Middle frontal gyrus (tissue), 1 donor: Measurements from ENCODE around the gene ERICH6.

ENCODE experiments used
- DNase-seq: peaks from one replicate; pipeline ENCODE4 v3.0.0-alpha.2; 2015; ENCODE audit warnings: low spot score; ENCODE audit errors: extremely low spot score

ERICH6 gene

DNA sequence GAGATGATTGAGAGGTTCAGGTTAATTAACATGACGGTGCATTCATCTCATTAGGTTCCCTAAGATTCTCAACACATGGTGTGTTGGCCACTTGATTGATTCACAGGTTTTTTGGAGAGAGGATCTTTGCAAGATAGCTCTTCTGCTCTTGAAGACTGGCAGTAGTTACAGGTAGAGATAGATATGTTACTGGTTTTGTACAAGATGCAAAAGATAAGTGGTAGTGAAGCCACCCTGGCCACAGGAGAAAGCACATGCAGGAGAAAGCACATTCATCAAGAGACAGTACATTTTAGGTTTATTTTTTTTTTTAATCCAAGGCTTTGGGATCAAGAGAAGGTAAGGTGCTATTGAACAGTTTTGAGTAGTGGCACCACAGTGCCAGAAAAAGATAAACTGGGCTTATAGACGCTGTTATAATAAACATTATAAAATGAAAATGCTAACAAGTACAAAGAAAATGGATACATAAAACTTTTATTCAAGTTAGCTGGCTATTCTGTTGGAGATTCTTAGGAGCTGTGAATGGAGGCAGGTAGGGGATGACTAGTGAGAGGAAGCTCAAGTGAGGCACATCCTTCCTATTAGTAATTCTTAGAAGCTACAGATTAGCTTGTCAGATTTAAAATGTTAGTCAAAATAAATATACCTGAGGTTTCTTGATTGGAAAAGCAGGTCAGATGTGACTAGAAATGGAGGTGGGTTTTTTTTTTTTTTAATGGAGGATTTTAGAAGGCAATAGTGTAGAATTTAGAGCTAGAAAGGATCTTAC is 89.8 kb downstream of the ERICH6 start:
- DNase-seq, result no peak

- no peak for DNase-seq
These were observed 90.7 kb downstream of the ERICH6 start for GRCh38 chr3:150613034-150613433.

DNA sequence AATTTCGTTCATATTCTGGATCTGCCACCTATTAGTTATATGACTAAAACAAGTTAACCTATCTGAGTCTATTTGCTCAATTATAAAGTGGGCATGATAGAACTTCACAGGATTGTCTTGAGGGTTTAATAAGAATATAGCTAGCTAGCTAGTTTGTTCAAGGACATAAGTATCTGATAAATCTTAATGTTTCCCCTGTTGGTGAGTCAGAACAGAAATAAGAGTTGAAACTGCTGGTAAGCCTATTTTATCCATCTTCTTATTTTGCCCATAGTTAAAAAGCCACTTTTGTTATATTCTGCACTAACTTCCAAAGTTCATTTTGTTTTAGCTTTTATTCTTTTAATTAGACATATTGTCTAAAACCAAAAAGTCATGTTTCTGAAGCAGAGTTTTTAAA is 91.2 kb downstream of the ERICH6 start:
- no peak for DNase-seq

DNA sequence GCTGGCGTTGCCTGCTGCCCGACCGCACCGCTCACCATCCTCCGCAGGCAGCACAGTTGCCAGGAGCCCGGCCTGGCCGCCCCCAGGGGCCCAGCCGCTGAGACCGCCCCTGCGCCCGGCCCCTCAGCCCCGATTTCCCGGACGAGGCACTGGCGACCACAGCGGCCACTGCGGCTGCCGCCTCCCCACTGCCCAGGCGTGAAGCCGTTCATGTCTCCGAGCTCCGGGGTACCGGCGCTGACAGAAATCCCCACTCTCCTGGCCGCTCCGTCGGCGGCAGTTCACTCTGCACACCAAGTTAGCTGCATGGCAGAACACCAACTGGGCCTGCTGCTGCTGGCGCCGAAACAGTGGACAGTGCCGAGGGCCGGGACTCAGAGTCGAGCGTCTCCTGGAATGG is 92.1 kb downstream of the ERICH6 start:
- no peak for DNase-seq

- DNase-seq, result no peak
These were observed 92.9 kb downstream of the ERICH6 start for GRCh38 chr3:150610785-150611184.

GRCh38 chr3:150609988-150610387 is 93.7 kb downstream of the ERICH6 start:
- no peak for DNase-seq
